ENCODE data around the gene TBC1D12. TPM values are rescaled to one million over a fixed set of nuclear protein-coding genes. Genes with fewer than 3 reads are reported as not detected.

The TBC1D12 gene
- polyA plus RNA-seq, 1 experiment = 4.7 TPM

DNA sequence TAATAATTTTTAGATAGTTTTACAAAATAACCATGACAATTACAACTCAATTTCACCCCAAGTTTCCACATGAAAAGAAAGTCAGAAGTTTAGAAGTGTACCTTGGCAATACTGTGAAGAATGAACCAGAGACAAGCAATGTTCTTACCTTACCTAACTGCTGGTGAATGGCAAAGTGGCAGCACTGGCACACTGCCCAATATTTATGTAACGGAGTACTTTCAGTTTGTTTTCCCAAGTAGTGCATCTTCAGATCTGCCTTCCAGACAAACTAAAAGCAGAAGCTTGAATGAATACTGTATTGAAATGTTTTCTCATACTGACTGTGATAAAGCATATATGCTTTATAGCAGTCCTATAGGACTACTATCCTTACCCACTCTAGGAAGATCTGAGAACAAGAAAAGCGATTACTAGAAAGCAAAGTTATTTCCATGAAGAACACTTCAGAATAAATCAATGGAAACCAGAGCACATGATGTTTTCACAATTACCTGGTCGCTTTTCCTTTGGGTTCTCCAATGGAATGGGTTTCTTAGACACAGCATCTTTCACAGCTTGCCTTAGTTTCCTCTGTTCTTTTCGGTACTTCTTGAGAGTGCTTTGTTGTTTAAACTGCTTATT is 41.1 kb upstream of the TBC1D12 start:
- Histone ChIP-seq H3K27me3 (ENCODE audit: control insufficient read depth, insufficient read depth, low read length) (peaks cover 2% of the 10 kb centered on the region), H3K27ac (ENCODE audit: low read depth, low read length) (no peak overlapping the region), H3K9me3 (ENCODE audit: control insufficient read depth, insufficient read depth, low read length) (no peaks in the 10 kb centered on the region), H3K4me3 (ENCODE audit: low read depth, low read length) (peak overlapping the region; percentile 89)
- ChIA-PET CTCF (interaction anchor here (0.6 to 5.3 kb wide), 6 partner anchors 22 to 83 kb away, joined by 3 to 52 read pairs (median 3); partner anchors contain the start of gene TBC1D12), POLR2A (no interaction called here)
- no peak for DNase-seq (ENCODE audit: low read depth, low spot score)
- no peak for TF ChIP-seq CTCF (IDR thresholded peaks at IDR 0.05; ENCODE audit: low read depth, low read length)

- Histone ChIP-seq H3K9me3 (ENCODE audit: control insufficient read depth, insufficient read depth, low read length) (no peaks in the 10 kb centered on the region), H3K27ac (ENCODE audit: low read depth, low read length) (peak within 1 kb of the TSS; percentile 79), H3K27me3 (ENCODE audit: control insufficient read depth, insufficient read depth, low read length) (peaks cover 2% of the 10 kb centered on the region), H3K4me3 (ENCODE audit: low read depth, low read length) (peak within 1 kb of the TSS; percentile 89)
- DNase-seq (ENCODE audit: low read depth, low spot score) = peak; percentile 80
- TF ChIP-seq CTCF (IDR thresholded peaks at IDR 0.05; ENCODE audit: low read depth, low read length) = peak; percentile 68
- CTCF ChIA-PET = interaction anchor here (0.6 to 5.3 kb wide), 14 partner anchors 9 to 1763 kb away, joined by 3 to 52 read pairs (median 5); no protein-coding TSS in a partner anchor
- POLR2A ChIA-PET = interaction anchor here (0.6 kb wide), 1 partner anchor 41 kb away, joined by 5 read pairs; no protein-coding TSS in a partner anchor
These were observed 39.7 kb upstream of the TBC1D12 start, which contains the start of gene NOC3L for GRCh38 chr10:94362360-94363250. NOC3L (minus strand) TSS chr10:94362939; CDS start chr10:94362838, 101 bp downstream.

- no peak overlapping the region for H3K27ac ChIP-seq (ENCODE audit: low read depth, low read length)
- H3K4me3 ChIP-seq (ENCODE audit: low read depth, low read length) = peak overlapping the region; percentile 89
- H3K9me3 ChIP-seq (ENCODE audit: control insufficient read depth, insufficient read depth, low read length) = no peaks in the 10 kb centered on the region
- ChIA-PET POLR2A (interaction anchor here (0.6 kb wide), 1 partner anchor 40 kb away, joined by 5 read pairs; no protein-coding TSS in a partner anchor), CTCF (interaction anchor here (0.6 to 5.3 kb wide), 19 partner anchors 9 to 446 kb away, joined by 3 to 52 read pairs (median 4); partner anchors contain the start of gene TBC1D12)
- no peak for DNase-seq (ENCODE audit: low read depth, low spot score)
- no peak for TF ChIP-seq CTCF (IDR thresholded peaks at IDR 0.05; ENCODE audit: low read depth, low read length)
- peaks cover 2% of the 10 kb centered on the region for H3K27me3 ChIP-seq (ENCODE audit: control insufficient read depth, insufficient read depth, low read length)
These were observed 39.1 kb upstream of the TBC1D12 start for GRCh38 chr10:94363251-94363565.

DNA sequence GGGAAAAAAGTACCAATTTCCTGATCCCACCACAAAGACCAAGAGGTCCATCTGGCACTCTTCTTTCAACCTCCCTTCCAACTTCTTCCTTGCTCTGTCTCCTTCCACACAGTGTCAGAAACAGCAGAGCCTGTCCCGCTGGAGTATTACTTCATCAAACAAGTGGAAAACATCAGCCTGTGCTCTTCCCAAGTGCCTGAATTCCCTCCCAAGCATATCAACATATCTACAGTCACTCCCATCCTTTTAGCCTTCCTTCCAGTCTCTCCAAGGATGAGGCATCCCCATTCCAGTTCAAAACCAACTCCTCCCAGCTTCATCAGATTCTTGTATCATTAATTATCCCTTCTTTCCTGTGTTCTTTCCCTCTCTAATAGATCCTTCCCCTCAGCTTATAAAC is 37.9 kb upstream of the TBC1D12 start:
- peaks cover 4% of the 10 kb centered on the region for H3K27me3 ChIP-seq (ENCODE audit: control insufficient read depth, insufficient read depth, low read length)
- H3K4me3 ChIP-seq (ENCODE audit: low read depth, low read length) = no peak overlapping the region
- DNase-seq (ENCODE audit: low read depth, low spot score) = no peak
- POLR2A ChIA-PET = no interaction called here
- no peak for TF ChIP-seq CTCF (IDR thresholded peaks at IDR 0.05; ENCODE audit: low read depth, low read length)
- no peak overlapping the region for H3K27ac ChIP-seq (ENCODE audit: low read depth, low read length)
- CTCF ChIA-PET = interaction anchor here (0.6 to 5.3 kb wide), 2 partner anchors 80 to 462 kb away, joined by 3 to 52 read pairs; no protein-coding TSS in a partner anchor
- H3K9me3 ChIP-seq (ENCODE audit: control insufficient read depth, insufficient read depth, low read length) = no peaks in the 10 kb centered on the region

Data from AG04450 (cell line).